A673 (cell line): ENCODE data around the gene PFKFB2. TPM values are rescaled to one million over a fixed set of nuclear protein-coding genes. Genes with fewer than 3 reads are reported as not detected.
A peak's percentile ranks its signal among the peaks of the same experiment; 100 is the strongest.

Experiments
- Bru-seq: library from RNA; stranded (reverse); fragments of 400-500 nt; gene quantifications from one replicate; lab custom pipeline; 2021; lab: Mats Ljungman, UMichigan
- BruChase-seq, 2 experiments: library from RNA; stranded (reverse); fragments of 400-500 nt; gene quantifications; one replicate each; lab custom pipeline; 2021; lab: Mats Ljungman, UMichigan
- BruUV-seq: library from RNA; stranded (reverse); fragments of 400-500 nt; replicated peaks from 2 replicates; lab custom pipeline; 2021; lab: Mats Ljungman, UMichigan
- CTCF ChIA-PET: fragments of 300-600 bp; sonication (Branson Sonifier 250); formaldehyde crosslinking; loops from one replicate; lab custom pipeline; 2022; ENCODE audit warnings: antibody characterized with exemption; lab: Charles Lee
- POLR2A ChIA-PET: fragments of 300-600 bp; sonication (Branson Sonifier 250); formaldehyde crosslinking; loops from one replicate; lab custom pipeline; 2022; ENCODE audit warnings: antibody characterized with exemption; ENCODE audit not compliant: low non-redundant PET; lab: Charles Lee
- DNase-seq: peaks from one replicate; pipeline ENCODE4 v3.0.0-alpha.2; 2015; ENCODE audit warnings: low spot score
- H3K27ac ChIP-seq: fragments of 200-600 bp; sonication (generic); 2 replicates; pipeline ENCODE4 v1.5.1; 2016; ENCODE audit warnings: mixed run types, low read depth, mild to moderate bottlenecking, mixed read lengths, antibody characterized with exemption, low read length; ENCODE audit not compliant: poor library complexity, severe bottlenecking
- H3K27me3 ChIP-seq: fragments of 200-600 bp; sonication (generic); replicated peaks from 2 replicates; pipeline ENCODE4 v1.6.1; 2017; ENCODE audit warnings: mixed run types, low read depth, mild to moderate bottlenecking, mixed read lengths, antibody characterized with exemption, low read length; ENCODE audit not compliant: insufficient read depth, poor library complexity
- H3K36me3 ChIP-seq: fragments of 200-600 bp; sonication (generic); 2 replicates; pipeline ENCODE4 v1.6.1; 2016; ENCODE audit warnings: mixed run types, mild to moderate bottlenecking, mixed read lengths, antibody characterized with exemption, low read length; ENCODE audit not compliant: insufficient read depth, poor library complexity, severe bottlenecking
- H3K4me1 ChIP-seq: fragments of 200-600 bp; sonication (generic); 2 replicates; pipeline ENCODE4 v1.6.1; 2017; ENCODE audit warnings: mixed run types, mild to moderate bottlenecking, mixed read lengths, antibody characterized with exemption, low read length; ENCODE audit not compliant: insufficient read depth, poor library complexity, severe bottlenecking
- H3K4me3 ChIP-seq: fragments of 200-600 bp; sonication (generic); 2 replicates; pipeline ENCODE4 v1.5.1; 2016; ENCODE audit warnings: low read depth, mixed run types, mild to moderate bottlenecking, mixed read lengths, low read length; ENCODE audit not compliant: poor library complexity, severe bottlenecking
- H3K9me3 ChIP-seq: fragments of 200-600 bp; sonication (generic); 2 replicates; pipeline ENCODE4 v1.6.1; 2016; ENCODE audit warnings: mixed run types, low read depth, mild to moderate bottlenecking, mixed read lengths, antibody characterized with exemption, low read length; ENCODE audit not compliant: poor library complexity, severe bottlenecking
- EZH2 ChIP-seq: fragments of 200-600 bp; sonication (generic); IDR thresholded peaks from 2 replicates; pipeline ENCODE4 v1.6.1; 2017; ENCODE audit warnings: borderline replicate concordance, low read depth, mild to moderate bottlenecking, mixed read lengths, antibody characterized with exemption, low read length; ENCODE audit not compliant: poor library complexity, severe bottlenecking
- intact Hi-C: fragments of 100-400 bp; cut with micrococcal nuclease; formaldehyde crosslinking; loops from one replicate; pipeline ENCODE4 v1.10.0; 2022; ENCODE audit not compliant: unreplicated experiment
- long read RNA-seq: library from polyadenylated mRNA; stranded (forward); transcript quantifications from one replicate; pipeline ENCODE4 v2.0.0, GENCODE V29; 2022
- total RNA-seq: library from RNA; stranded (reverse); gene quantifications from 2 replicates; pipeline ENCODE4 v1.2.3, GENCODE V29; 2021
- TF ChIP-seq, protein P1 (sequence below): fragments of 300-800, 200-600 bp; sonication (generic); conservative IDR thresholded peaks from 2 replicates; pipeline ENCODE4 v1.5.1; 2017; ENCODE audit warnings: low read depth, mild to moderate bottlenecking, antibody characterized with exemption, low read length, moderate library complexity, mixed read lengths

Gene PFKFB2
- total RNA-seq, result 7.6 and 8.5 TPM in 2 replicates
- percentile 48 among the genes with signal in this experiment for Bru-seq, nascent RNA
- BruChase-seq, experiment 1, labeled RNA remaining after a 2-hour chase, result percentile 61 among the genes with signal in this experiment
- percentile 64 among the genes with signal in this experiment for BruChase-seq, experiment 2, labeled RNA remaining after a 6-hour chase
- long read RNA-seq, partial matches to known transcripts, result 0 of 7 reads
- long read RNA-seq, other reads (novel, unspliced or antisense), result 5 of 7 reads

DNA sequence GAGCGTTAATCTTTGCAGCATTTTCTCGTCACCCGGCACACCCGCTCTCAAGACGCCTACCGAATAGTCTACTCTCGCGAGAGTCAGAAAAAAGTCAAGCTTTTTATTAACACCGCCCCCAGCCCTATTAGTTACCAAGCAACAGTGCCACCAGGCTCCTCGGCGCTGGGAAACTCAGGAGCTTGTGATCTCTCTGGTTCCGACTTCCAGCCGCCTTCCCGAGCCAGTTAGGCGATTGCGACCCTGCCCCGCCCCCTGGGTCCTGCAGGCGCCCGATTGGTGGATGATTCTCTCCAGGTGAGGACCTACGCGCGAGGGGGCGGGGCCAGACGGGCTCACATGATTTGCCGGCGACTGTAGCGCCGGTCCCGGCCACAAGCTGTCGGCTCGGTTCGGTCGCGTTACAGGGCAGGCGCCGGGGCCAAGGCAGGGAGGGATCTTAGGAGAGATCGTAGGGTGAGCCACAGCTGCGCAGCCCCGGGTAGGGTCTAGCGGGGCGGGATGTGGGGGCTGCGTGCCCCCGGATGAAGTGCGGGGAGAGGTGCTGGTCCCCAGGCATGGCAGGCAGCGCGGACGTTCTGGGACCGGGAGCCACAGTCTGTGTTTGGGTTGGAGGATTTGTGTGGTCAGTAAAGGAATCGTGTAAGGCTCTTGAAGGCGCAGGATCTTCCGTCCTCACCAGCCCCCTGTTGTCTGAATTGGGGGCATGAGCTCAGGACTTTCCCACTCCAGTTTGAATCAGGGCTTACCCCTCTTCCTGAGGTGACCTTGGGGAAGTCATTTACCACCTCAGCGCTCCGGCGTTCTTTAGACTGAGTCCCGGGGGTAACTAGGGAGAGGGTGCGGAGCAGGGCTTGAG lies at the start of gene PFKFB2:
PFKFB2 (plus strand) TSS at position 365 of the 859 bp plus-strand sequence. CDS start 1,443 bp downstream, outside the sequence.
- TF ChIP-seq EZH2, result no peak
- TF ChIP-seq, protein P1, sequence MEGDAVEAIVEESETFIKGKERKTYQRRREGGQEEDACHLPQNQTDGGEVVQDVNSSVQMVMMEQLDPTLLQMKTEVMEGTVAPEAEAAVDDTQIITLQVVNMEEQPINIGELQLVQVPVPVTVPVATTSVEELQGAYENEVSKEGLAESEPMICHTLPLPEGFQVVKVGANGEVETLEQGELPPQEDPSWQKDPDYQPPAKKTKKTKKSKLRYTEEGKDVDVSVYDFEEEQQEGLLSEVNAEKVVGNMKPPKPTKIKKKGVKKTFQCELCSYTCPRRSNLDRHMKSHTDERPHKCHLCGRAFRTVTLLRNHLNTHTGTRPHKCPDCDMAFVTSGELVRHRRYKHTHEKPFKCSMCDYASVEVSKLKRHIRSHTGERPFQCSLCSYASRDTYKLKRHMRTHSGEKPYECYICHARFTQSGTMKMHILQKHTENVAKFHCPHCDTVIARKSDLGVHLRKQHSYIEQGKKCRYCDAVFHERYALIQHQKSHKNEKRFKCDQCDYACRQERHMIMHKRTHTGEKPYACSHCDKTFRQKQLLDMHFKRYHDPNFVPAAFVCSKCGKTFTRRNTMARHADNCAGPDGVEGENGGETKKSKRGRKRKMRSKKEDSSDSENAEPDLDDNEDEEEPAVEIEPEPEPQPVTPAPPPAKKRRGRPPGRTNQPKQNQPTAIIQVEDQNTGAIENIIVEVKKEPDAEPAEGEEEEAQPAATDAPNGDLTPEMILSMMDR, result no peak
- Histone ChIP-seq H3K27ac (peak within 1 kb of the TSS; percentile 37), H3K9me3 (no peaks in the 10 kb centered on the region), H3K36me3 (peaks cover 12% of the 10 kb centered on the region), H3K4me1 (peaks cover 18% of the 10 kb centered on the region), H3K27me3 (no peaks in the 10 kb centered on the region), H3K4me3 (peak within 1 kb of the TSS; percentile 61)
- intact Hi-C loops, result no loop called here
- peak; percentile 97 for DNase-seq
- CTCF ChIA-PET, result interaction anchor here (0.6 kb wide), 1 partner anchor 23 kb away, joined by 4 read pairs; no protein-coding TSS in a partner anchor
- BruUV-seq, result TSS peak; percentile 39
- POLR2A ChIA-PET, result no interaction called here

DNA sequence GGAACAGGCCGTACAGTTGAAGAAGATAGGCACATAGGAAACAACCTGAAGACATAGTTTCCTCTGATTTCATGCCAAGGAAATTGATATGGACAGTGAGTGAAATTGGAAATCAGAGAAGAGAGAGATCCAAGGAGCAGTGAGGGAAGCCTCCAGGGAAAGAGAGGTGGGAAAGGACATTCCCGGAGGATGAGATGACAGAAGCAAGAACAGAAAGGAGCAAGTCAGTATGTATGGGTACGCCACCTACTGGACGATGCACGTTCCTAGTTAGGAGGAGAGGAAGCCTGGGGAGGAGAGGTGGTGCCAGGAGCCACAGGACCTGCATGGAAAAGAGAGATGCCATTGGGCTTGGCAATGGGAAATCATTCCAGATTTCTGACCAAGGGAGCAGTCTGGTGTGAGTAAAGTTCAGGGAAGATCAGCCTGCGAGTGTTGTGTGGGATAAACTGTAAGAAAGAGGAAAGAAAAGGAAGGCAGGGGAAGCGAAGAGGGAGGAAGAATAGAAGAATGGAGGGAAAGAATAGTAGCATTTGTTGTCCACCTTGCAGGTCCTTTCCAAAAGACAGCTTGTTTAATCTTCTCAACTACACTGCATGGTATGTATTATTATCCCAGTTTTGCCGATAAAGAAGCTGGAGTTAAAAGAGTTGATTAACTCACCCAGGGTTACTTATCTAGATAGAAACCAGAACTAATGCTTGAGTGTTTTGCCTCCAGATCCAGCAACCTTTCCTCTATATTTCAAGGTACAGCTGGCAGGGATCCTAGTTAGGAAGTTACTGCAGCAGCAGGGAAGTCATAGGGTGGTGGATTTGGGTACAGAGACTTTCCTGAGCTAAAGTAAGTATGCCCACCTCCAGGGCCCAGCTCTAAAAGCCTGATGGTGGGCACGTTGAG lies 47.9 kb upstream of the PFKFB2 start:
- Histone ChIP-seq H3K27me3 (no peaks in the 10 kb centered on the region), H3K4me3 (no peak overlapping the region), H3K27ac (no peak overlapping the region), H3K4me1 (no peaks in the 10 kb centered on the region), H3K9me3 (no peaks in the 10 kb centered on the region), H3K36me3 (no peaks in the 10 kb centered on the region)
- peak; percentile 72 for DNase-seq
- TF ChIP-seq EZH2, result no peak
- TF ChIP-seq, protein P1, result peak; percentile 86
- intact Hi-C loops, result no loop called here
- BruUV-seq, result no TSS peak
- ChIA-PET POLR2A (no interaction called here), CTCF (no interaction called here)

DNA sequence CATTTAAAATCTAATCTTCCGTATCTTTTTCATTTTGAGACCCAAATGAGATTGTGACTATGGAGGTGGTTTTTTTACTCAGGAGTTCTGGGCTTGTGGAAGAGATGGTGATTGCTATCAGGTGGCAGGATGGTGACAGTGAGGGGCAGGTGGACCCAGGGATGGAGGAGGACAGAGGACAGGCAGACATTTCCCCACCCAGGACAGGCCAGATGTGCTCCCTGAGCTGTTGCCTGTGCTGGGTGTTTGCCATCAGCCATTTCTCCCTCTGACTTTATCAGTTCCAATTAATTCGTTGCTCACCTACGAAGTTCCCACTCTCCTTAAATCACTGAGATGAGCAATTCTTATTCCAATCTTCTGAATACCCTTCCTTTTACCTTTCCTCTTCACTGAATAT lies 47.0 kb upstream of the PFKFB2 start:
- BruUV-seq, result no TSS peak
- TF ChIP-seq, protein P1, result no peak
- TF ChIP-seq EZH2, result no peak
- ChIA-PET CTCF (no interaction called here), POLR2A (no interaction called here)
- DNase-seq, result no peak
- H3K36me3 ChIP-seq, result no peaks in the 10 kb centered on the region
- H3K9me3 ChIP-seq, result no peaks in the 10 kb centered on the region
- no peak overlapping the region for H3K27ac ChIP-seq
- no peaks in the 10 kb centered on the region for H3K4me1 ChIP-seq
- intact Hi-C loops, result no loop called here
- H3K27me3 ChIP-seq, result peaks cover 4% of the 10 kb centered on the region
- H3K4me3 ChIP-seq, result no peak overlapping the region
